Stimulated activated naive CD8-positive, alpha-beta T cell treated with anti-CD3 and anti-CD28 coated beads, Interleukin-15, Interleukin-2, amounts not matched to agents 100 ng/mL and 50 ng/mL, for 24 hours (primary cell): ENCODE results near the gene PFAS.
"Not testable (repeated sequence)": the region's sequence is repeated elsewhere in the genome, so short reads cannot be mapped to it uniquely, and the experiment has no call there.

Source experiments
- H3K27ac Mint-ChIP-seq: one replicate; pipeline ENCODE4 v1.8.0; 2021; ENCODE audit warnings: mild to moderate bottlenecking, mixed read lengths
- H3K27me3 Mint-ChIP-seq: one replicate; pipeline ENCODE4 v1.8.0; 2021; ENCODE audit warnings: mixed read lengths
- H3K36me3 Mint-ChIP-seq: one replicate; pipeline ENCODE4 v1.8.0; 2021; ENCODE audit warnings: low read depth, mixed read lengths
- H3K4me1 Mint-ChIP-seq: one replicate; pipeline ENCODE4 v1.8.0; 2021; ENCODE audit warnings: low read depth, mixed read lengths
- H3K4me3 Mint-ChIP-seq: one replicate; pipeline ENCODE4 v1.8.0; 2021; ENCODE audit warnings: mild to moderate bottlenecking, mixed read lengths
- H3K9me3 Mint-ChIP-seq: one replicate; pipeline ENCODE4 v1.8.0; 2021; ENCODE audit warnings: mixed read lengths

PFAS gene

DNA sequence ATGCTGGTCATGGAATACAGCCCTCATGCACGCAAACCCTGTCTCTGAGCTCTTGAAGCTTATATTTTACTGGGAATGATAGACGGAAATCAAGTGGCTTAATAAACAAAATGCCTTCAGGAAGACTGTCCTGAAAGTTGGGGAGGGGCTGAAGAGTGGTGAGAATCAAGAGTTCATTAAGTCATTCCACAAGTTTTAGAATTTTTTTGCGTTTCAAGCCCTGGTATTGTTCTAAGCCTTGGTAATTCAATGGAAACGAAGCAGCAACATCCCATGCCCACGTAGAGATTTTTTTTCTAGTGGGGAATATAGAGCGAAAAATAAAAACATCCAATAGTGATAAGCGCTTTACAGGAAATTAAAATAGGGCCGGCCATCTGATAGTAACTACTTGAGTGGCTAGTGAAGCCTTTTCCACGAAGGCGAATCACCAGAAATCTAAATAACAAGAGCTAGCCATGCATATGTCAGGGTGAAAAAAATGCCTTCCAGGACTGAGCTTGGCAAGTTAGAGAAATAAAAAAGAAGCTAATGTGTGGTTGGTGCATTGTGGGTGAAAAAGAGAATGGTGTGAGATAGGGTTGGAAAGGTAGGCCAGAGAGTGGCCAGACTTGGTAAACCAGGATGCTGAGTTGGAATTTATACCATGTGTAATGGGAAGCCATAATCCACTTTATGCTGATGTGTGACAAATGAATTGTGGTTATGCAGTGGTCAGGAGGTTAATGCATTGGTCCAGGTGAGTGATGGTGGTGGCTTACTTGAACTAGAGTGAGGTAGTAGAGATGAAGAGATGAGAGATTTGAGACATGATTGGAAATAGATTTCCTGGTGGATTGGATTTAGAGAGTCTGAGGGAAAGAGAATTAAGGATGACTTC, 772 bp downstream of the PFAS start:
- no peaks in the 10 kb centered on the region for H3K27me3 Mint-ChIP-seq
- peak overlapping the region; percentile 100 for H3K27ac Mint-ChIP-seq
- H3K4me1 Mint-ChIP-seq: peaks cover 34% of the 10 kb centered on the region
- peaks cover 41% of the 10 kb centered on the region for H3K36me3 Mint-ChIP-seq
- no peaks in the 10 kb centered on the region for H3K9me3 Mint-ChIP-seq
- peak overlapping the region; percentile 98 for H3K4me3 Mint-ChIP-seq

DNA sequence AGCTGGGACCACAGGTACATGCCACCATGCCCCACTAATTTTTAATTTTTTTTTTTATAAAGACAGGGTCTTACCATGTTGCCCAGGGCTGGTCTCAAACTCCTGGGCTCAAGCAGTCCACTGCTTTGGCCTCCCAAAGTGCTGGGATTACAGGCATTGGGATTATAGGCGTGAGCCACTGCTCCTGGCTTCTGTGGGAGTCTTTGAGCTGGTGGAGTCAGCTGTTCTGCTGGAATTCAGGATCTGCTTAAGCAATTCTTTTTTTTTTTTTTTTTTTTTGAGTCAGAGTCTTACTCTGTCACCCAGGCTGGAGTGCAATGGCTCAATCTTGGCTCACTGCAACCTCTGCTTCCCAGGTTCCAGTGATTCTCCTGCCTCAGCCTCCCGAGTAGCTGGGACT, 2.3 kb downstream of the PFAS start:
- H3K4me1 Mint-ChIP-seq: peaks cover 24% of the 10 kb centered on the region
- not testable (repeated sequence) for H3K27ac Mint-ChIP-seq

DNA sequence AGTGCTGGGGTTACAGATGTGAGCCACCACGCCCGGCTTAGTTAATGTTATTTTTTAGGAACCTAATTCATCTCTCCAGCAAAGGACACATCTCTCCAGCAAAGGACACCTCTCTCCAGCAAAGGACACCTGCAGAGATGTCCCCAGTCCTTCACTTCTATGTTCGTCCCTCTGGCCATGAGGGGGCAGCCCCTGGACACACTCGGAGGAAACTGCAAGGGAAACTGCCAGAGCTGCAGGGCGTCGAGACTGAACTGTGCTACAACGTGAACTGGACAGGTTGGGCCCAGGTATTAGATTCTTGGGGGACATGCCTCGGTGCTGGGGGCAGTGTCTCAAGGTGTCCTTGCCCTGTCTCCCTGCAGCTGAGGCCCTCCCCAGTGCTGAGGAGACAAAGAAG, 4.7 kb downstream of the PFAS start:
- no peak overlapping the region for H3K4me3 Mint-ChIP-seq
- H3K27me3 Mint-ChIP-seq: no peaks in the 10 kb centered on the region
- H3K4me1 Mint-ChIP-seq: peaks cover 19% of the 10 kb centered on the region
- no peak overlapping the region for H3K27ac Mint-ChIP-seq
- H3K36me3 Mint-ChIP-seq: peaks cover 64% of the 10 kb centered on the region
- no peaks in the 10 kb centered on the region for H3K9me3 Mint-ChIP-seq

More for the DNA sequence above, 2.3 kb downstream of the PFAS start:
- not testable (repeated sequence) for H3K9me3 Mint-ChIP-seq, H3K27me3 Mint-ChIP-seq, H3K4me3 Mint-ChIP-seq
- H3K36me3 Mint-ChIP-seq: peaks cover 46% of the 10 kb centered on the region

DNA sequence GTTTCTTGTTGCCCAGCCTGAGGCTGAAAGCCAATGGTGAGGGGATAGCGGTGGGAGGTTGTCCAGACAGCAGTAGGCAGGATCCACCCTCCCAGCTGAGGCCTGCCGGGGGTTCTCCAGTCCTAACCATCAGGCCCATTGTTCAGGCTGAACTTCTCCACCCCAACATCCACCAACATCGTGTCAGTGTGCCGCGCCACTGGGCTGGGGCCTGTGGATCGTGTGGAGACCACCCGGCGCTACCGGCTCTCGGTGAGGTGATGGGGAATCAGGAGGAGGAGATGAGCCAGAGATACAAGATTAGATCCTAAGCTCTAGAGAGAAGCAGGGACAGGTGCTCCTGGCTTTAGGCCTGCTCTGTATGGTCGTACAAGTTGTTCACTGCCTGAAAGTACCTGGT, 5.8 kb downstream of the PFAS start:
- peaks cover 10% of the 10 kb centered on the region for H3K4me1 Mint-ChIP-seq
- no peak overlapping the region for H3K4me3 Mint-ChIP-seq
- H3K9me3 Mint-ChIP-seq: no peaks in the 10 kb centered on the region
- H3K27ac Mint-ChIP-seq: no peak overlapping the region
- H3K36me3 Mint-ChIP-seq: peaks cover 57% of the 10 kb centered on the region
- no peaks in the 10 kb centered on the region for H3K27me3 Mint-ChIP-seq

DNA sequence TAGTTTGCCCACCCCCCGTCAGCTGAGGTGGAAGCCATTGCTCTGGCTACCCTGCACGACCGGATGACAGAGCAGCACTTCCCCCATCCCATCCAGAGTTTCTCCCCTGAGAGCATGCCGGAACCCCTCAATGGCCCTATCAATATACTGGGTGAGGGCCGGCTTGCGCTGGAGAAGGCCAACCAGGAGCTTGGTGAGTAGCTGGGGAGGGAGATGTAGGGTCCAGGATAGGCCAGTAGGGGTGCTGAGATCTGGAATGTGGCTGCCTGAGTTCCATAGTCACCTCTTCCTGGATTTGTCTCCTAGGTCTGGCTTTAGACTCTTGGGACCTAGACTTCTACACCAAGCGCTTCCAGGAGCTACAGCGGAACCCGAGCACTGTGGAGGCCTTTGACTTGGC, 6.4 kb downstream of the PFAS start:
- Mint-ChIP-seq H3K36me3 (peaks cover 56% of the 10 kb centered on the region), H3K4me3 (no peak overlapping the region), H3K27ac (no peak overlapping the region), H3K27me3 (no peaks in the 10 kb centered on the region), H3K9me3 (no peaks in the 10 kb centered on the region), H3K4me1 (peaks cover 4% of the 10 kb centered on the region)

DNA sequence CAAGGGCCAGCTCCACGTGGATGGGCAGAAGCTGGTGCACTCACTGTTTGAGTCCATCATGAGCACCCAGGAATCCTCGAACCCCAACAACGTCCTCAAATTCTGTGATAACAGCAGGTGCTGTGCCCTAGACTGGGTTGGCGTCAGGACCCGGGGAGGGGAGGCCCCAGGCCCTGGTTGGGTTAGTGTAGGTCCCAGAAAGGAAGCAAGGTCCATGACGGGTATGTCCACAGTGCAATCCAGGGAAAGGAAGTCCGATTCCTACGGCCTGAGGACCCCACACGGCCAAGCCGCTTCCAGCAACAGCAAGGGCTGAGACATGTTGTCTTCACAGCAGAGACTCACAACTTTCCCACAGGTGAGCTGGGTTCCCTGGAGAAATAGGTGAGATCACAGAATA, 7.2 kb downstream of the PFAS start:
- Mint-ChIP-seq H3K4me1 (no peaks in the 10 kb centered on the region), H3K9me3 (no peaks in the 10 kb centered on the region), H3K27ac (no peak overlapping the region), H3K36me3 (peaks cover 60% of the 10 kb centered on the region), H3K4me3 (no peak overlapping the region), H3K27me3 (no peaks in the 10 kb centered on the region)

DNA sequence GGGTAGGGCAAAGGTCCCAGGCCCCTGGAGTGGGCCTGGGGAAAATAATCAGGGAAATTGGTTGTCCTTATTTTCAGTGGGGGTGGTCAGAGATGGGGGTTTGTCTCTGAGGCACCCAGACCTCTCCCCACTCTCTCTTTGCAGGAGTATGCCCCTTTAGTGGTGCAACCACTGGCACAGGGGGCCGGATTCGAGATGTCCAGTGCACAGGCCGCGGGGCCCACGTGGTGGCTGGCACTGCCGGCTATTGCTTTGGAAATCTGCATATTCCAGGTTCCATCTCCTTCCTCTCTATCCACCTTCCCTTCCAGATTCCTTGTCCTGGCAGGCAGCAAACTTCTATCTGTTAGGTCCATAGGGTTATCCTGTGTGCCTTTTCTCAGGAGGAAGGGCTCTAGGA, 7.6 kb downstream of the PFAS start:
- no peaks in the 10 kb centered on the region for H3K9me3 Mint-ChIP-seq

DNA sequence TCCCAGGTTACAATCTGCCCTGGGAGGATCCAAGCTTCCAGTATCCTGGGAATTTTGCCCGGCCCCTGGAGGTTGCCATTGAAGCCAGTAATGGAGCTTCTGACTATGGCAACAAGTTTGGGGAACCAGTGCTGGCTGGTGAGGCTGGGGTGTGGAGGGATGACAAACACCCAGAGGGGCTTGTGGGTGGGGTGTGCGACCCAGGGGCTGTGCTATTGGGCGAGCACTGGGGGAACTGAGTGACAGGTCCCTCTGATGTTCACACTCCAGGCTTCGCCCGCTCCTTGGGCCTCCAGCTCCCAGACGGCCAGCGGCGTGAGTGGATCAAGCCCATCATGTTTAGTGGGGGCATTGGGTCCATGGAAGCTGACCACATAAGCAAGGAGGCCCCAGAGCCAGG, 8.7 kb downstream of the PFAS start:
- H3K27me3 Mint-ChIP-seq: no peaks in the 10 kb centered on the region
- no peaks in the 10 kb centered on the region for H3K4me1 Mint-ChIP-seq
- H3K27ac Mint-ChIP-seq: no peak overlapping the region
- H3K9me3 Mint-ChIP-seq: no peaks in the 10 kb centered on the region
- H3K4me3 Mint-ChIP-seq: no peak overlapping the region
- peaks cover 73% of the 10 kb centered on the region for H3K36me3 Mint-ChIP-seq

More for the DNA sequence above, 7.6 kb downstream of the PFAS start:
- Mint-ChIP-seq H3K27ac (no peak overlapping the region), H3K36me3 (peaks cover 63% of the 10 kb centered on the region), H3K4me1 (no peaks in the 10 kb centered on the region), H3K27me3 (no peaks in the 10 kb centered on the region), H3K4me3 (no peak overlapping the region)

DNA sequence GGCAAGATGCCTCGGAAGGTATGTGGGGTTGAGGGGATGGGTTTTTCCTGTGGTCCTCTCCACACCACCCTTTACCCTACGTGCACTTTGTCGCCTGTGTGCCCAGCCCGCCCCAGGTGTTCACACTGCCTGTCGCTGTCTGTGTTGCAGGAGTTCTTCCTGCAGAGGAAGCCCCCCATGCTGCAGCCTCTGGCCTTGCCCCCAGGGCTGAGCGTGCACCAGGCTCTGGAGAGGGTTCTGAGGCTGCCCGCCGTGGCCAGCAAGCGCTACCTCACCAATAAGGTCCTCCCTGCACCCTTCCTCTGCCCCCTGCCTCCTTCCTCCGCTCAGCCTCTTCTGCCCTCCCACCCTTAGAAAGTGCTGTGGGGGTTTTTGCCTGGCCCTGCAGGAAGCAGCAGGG, 15.2 kb downstream of the PFAS start:
- no peaks in the 10 kb centered on the region for H3K9me3 Mint-ChIP-seq

DNA sequence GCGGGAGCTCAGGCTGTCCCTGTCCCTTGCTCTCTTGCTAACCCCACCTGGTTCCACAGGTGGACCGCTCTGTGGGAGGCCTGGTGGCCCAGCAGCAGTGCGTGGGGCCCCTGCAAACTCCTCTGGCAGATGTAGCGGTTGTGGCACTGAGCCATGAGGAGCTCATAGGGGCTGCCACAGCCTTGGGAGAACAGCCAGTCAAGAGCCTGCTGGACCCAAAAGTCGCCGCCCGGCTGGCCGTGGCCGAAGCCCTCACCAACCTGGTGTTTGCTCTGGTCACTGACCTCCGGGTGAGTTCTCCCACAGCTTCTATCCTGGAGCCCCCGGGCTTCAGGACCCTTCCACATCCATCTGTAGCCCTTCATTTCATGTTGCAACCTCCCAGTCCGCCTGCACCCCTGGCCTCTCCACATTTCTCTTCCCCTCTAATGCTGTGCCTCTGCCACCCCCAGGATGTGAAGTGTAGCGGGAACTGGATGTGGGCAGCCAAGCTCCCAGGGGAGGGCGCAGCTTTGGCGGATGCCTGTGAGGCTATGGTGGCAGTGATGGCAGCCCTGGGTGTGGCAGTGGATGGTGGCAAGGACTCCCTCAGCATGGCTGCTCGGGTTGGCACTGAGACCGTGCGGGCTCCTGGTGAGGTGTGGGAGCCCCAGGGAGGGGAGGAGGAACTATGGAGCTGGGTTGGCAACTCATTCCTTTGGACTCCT, 15.9 kb downstream of the PFAS start:
- H3K27me3 Mint-ChIP-seq: no peaks in the 10 kb centered on the region
- H3K9me3 Mint-ChIP-seq: no peaks in the 10 kb centered on the region
- H3K4me3 Mint-ChIP-seq: no peak overlapping the region
- peaks cover 68% of the 10 kb centered on the region for H3K36me3 Mint-ChIP-seq
- no peaks in the 10 kb centered on the region for H3K4me1 Mint-ChIP-seq
- no peak overlapping the region for H3K27ac Mint-ChIP-seq

More for the DNA sequence above, 15.2 kb downstream of the PFAS start:
- no peaks in the 10 kb centered on the region for H3K4me1 Mint-ChIP-seq
- no peaks in the 10 kb centered on the region for H3K27me3 Mint-ChIP-seq
- H3K4me3 Mint-ChIP-seq: no peak overlapping the region
- no peak overlapping the region for H3K27ac Mint-ChIP-seq
- peaks cover 63% of the 10 kb centered on the region for H3K36me3 Mint-ChIP-seq

DNA sequence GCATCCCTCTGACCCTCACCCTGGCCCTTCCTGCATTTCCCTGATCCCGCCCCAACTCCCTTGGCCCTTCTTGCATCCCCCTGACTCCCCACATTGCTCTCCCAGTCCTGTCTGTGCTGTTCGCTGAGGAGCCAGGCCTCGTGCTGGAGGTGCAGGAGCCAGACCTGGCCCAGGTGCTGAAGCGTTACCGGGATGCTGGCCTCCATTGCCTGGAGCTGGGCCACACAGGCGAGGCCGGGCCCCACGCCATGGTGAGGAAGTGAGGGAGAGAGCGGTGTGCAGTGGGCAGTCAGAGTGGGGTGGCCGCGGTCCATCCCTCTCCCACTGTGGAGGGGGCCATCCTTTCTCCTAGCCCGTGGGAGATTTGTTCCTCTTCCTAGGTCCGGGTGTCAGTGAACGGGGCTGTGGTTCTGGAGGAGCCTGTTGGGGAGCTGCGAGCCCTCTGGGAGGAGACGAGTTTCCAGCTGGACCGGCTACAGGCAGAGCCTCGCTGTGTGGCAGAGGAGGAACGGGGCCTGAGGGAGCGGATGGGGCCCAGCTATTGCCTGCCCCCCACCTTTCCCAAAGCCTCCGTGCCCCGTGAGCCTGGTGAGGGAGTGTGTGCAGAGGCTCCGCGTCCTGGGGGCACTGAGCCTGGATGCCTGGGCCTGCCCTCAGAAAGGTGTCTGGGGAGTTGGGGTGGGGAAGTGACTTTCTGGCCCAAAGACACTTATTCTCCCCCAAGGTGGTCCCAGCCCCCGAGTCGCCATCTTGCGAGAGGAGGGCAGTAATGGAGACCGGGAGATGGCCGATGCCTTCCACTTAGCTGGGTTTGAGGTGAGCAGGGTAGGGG, 17.8 kb downstream of the PFAS start:
- Mint-ChIP-seq H3K27me3 (no peaks in the 10 kb centered on the region), H3K4me1 (no peaks in the 10 kb centered on the region), H3K36me3 (peaks cover 67% of the 10 kb centered on the region), H3K4me3 (no peak overlapping the region), H3K27ac (no peak overlapping the region), H3K9me3 (no peaks in the 10 kb centered on the region)

DNA sequence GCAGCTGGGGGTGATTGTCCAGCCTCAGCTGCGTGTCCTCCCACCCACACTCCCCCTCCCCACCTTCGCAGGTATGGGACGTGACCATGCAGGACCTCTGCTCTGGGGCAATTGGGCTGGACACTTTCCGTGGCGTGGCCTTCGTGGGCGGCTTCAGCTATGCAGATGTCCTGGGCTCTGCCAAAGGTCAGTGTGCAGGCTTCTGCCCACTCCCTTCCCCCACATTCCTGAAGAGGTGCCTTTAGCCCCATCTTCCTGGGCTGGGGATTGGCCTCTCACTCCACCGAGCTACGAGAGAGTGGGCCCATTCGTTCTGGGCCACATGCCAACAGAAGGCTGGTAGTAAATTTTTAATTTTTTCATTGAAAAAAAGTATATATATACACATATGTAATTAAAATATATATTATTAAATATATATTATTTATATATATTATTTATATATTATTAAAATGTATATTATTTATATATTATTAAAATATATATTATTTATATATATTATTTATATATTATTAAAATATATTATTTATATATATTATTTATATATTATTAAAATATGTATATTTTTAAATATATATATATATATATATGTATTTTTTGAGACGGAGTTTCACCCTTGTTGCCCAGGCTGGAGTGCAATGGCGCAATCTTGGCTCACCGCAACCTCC, 18.5 kb downstream of the PFAS start:
- H3K9me3 Mint-ChIP-seq: no peaks in the 10 kb centered on the region
- H3K27ac Mint-ChIP-seq: no peak overlapping the region
- no peaks in the 10 kb centered on the region for H3K27me3 Mint-ChIP-seq
- H3K36me3 Mint-ChIP-seq: peaks cover 61% of the 10 kb centered on the region
- H3K4me1 Mint-ChIP-seq: no peaks in the 10 kb centered on the region
- H3K4me3 Mint-ChIP-seq: no peak overlapping the region

DNA sequence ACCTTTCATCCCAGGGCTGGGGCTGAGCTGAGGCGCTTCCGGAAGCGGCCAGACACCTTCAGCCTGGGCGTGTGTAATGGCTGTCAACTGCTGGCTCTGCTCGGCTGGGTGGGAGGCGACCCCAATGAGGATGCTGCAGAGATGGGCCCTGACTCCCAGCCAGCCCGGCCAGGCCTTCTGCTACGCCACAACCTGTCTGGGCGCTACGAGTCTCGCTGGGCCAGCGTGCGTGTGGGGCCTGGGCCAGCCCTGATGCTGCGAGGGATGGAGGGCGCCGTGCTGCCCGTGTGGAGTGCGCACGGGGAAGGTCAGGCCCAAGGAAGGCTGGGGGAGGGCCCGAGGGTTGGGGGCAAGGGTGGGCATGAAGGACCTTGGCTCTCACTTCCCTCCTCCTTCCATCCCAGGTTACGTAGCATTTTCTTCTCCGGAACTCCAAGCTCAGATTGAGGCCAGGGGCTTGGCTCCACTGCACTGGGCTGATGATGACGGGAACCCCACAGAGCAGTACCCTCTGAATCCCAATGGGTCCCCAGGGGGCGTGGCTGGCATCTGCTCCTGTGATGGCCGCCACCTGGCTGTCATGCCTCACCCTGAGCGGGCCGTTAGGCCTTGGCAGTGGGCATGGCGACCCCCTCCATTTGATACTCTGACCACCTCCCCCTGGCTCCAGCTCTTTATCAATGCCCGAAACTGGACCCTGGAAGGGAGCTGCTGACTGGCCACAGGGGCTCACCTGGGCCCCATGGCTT, 19.6 kb downstream of the PFAS start:
- Mint-ChIP-seq H3K27me3 (no peaks in the 10 kb centered on the region), H3K36me3 (peaks cover 54% of the 10 kb centered on the region), H3K9me3 (no peaks in the 10 kb centered on the region), H3K27ac (no peak overlapping the region), H3K4me3 (no peak overlapping the region), H3K4me1 (no peaks in the 10 kb centered on the region)

DNA sequence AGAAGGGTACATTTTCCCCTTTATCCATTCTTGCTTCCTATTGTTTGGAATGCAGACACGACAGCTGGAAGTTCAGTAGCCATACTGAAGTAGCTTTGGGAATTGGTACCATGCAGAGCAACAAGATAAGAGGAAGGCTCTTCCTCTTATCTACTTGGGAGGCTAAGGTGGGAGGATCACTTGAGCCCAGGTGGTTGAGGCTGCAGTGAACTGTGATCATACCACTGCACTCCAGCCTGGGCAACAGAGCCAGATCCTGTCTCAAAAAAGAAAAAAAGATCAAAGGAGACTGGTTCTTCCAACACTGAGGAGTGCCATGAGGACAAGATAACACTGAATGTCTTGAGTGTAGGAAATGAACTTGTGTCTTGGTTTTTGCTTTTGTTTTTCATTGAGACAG, 23.3 kb downstream of the PFAS start:
- H3K27ac Mint-ChIP-seq: no peak overlapping the region
- no peak overlapping the region for H3K4me3 Mint-ChIP-seq
- no peaks in the 10 kb centered on the region for H3K27me3 Mint-ChIP-seq
- H3K36me3 Mint-ChIP-seq: peaks cover 30% of the 10 kb centered on the region
- H3K4me1 Mint-ChIP-seq: no peaks in the 10 kb centered on the region
- H3K9me3 Mint-ChIP-seq: no peaks in the 10 kb centered on the region
